ENCODE data around the gene ARGLU1.

DNA sequence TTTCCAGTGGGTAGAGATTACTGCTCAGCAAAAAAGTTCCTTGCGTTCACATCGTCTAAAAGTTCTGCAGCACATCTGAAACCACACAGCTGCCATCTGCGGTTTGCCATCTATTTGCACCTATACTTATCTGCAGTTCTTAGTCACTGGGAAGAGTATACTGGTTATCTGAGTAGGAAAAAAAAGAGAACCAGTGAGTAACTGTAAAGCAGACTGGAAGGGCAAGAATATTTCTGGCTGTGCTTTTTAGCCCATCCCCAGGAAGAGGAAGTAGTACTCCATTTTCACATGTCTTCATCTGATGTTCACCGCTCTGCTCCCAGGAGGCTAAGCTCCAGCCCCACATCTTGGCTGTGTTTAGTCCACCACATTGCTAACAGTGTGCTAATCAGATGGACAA, 68.0 kb downstream of the ARGLU1 start:
- TF ChIP-seq POLR2AphosphoS5 (IDR thresholded peaks at IDR 0.05; ENCODE audit: low read depth) = peak; percentile 49; the same call in 1 of the 2 replicates
- TF ChIP-seq, protein P1, sequence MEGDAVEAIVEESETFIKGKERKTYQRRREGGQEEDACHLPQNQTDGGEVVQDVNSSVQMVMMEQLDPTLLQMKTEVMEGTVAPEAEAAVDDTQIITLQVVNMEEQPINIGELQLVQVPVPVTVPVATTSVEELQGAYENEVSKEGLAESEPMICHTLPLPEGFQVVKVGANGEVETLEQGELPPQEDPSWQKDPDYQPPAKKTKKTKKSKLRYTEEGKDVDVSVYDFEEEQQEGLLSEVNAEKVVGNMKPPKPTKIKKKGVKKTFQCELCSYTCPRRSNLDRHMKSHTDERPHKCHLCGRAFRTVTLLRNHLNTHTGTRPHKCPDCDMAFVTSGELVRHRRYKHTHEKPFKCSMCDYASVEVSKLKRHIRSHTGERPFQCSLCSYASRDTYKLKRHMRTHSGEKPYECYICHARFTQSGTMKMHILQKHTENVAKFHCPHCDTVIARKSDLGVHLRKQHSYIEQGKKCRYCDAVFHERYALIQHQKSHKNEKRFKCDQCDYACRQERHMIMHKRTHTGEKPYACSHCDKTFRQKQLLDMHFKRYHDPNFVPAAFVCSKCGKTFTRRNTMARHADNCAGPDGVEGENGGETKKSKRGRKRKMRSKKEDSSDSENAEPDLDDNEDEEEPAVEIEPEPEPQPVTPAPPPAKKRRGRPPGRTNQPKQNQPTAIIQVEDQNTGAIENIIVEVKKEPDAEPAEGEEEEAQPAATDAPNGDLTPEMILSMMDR (IDR thresholded peaks at IDR 0.05; ENCODE audit: insufficient read depth, low read length) = no peak
- TF ChIP-seq GABPA (IDR thresholded peaks at IDR 0.05; ENCODE audit: low read depth) = no peak
- peak; percentile 43; the same call in 1 of the 2 replicates for TF ChIP-seq SPI1 (IDR thresholded peaks at IDR 0.05; ENCODE audit: borderline replicate concordance, low read depth)
- TF ChIP-seq, protein P2, sequence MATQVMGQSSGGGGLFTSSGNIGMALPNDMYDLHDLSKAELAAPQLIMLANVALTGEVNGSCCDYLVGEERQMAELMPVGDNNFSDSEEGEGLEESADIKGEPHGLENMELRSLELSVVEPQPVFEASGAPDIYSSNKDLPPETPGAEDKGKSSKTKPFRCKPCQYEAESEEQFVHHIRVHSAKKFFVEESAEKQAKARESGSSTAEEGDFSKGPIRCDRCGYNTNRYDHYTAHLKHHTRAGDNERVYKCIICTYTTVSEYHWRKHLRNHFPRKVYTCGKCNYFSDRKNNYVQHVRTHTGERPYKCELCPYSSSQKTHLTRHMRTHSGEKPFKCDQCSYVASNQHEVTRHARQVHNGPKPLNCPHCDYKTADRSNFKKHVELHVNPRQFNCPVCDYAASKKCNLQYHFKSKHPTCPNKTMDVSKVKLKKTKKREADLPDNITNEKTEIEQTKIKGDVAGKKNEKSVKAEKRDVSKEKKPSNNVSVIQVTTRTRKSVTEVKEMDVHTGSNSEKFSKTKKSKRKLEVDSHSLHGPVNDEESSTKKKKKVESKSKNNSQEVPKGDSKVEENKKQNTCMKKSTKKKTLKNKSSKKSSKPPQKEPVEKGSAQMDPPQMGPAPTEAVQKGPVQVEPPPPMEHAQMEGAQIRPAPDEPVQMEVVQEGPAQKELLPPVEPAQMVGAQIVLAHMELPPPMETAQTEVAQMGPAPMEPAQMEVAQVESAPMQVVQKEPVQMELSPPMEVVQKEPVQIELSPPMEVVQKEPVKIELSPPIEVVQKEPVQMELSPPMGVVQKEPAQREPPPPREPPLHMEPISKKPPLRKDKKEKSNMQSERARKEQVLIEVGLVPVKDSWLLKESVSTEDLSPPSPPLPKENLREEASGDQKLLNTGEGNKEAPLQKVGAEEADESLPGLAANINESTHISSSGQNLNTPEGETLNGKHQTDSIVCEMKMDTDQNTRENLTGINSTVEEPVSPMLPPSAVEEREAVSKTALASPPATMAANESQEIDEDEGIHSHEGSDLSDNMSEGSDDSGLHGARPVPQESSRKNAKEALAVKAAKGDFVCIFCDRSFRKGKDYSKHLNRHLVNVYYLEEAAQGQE (IDR thresholded peaks at IDR 0.05; ENCODE audit: insufficient replicate concordance, low read depth) = no peak

Data from HL-60 (cell line).